ENCODE data around the gene CLDN22. TPM values are rescaled to one million over a fixed set of nuclear protein-coding genes. Genes with fewer than 3 reads are reported as not detected.

The CLDN22 gene
- total RNA-seq, 2 donors from 2014 or later, result not detected

DNA sequence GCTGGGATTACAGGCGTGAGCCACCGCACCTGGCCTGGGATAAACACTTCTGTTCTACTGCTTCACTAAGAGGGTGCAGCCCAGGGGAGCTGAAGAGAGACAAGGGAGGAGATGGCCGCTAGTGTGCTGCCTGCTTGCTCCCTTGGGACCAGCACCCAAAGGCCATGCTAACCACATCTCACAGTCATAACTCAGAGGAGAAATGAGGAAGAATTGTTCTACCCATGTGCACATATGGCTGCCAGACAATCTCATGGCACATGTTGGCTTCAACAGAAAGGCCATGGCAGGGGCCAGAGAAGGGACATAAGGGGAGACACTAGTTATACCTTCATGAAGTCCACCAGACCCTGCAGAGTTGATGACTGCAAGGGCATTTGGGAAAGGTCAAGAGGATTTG is 22.4 kb downstream of the CLDN22 start:
- TF ChIP-seq, protein P1, sequence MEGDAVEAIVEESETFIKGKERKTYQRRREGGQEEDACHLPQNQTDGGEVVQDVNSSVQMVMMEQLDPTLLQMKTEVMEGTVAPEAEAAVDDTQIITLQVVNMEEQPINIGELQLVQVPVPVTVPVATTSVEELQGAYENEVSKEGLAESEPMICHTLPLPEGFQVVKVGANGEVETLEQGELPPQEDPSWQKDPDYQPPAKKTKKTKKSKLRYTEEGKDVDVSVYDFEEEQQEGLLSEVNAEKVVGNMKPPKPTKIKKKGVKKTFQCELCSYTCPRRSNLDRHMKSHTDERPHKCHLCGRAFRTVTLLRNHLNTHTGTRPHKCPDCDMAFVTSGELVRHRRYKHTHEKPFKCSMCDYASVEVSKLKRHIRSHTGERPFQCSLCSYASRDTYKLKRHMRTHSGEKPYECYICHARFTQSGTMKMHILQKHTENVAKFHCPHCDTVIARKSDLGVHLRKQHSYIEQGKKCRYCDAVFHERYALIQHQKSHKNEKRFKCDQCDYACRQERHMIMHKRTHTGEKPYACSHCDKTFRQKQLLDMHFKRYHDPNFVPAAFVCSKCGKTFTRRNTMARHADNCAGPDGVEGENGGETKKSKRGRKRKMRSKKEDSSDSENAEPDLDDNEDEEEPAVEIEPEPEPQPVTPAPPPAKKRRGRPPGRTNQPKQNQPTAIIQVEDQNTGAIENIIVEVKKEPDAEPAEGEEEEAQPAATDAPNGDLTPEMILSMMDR (IDR thresholded peaks at IDR 0.05), result no peak
- intact Hi-C loops (cut with DNase I), result no loop called here
- no peak for DNase-seq

DNA sequence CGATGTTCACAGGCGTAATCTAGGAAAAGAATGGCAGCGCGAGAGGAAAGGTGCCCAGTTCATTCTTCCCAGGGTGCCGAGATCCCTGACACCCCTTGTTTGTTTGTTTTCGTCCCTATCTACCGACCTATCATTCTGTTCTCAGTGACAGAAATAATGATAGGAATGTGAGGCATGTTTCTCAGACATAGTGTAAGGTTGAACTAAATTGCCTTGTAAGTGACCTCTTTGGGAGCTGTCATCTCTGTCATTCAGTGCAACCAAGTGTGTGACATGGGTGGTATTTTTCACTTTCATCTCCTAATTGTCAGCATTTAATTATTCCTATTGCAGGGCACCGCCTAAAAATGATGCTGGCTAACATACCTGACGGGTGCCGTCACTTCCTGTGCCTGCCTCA is 24.4 kb downstream of the CLDN22 start:
- Histone ChIP-seq H3K27me3 (no peaks in the 10 kb centered on the region), H3K9ac (ENCODE audit: low read depth in 2 of 2, low read length in 2 of 2) (no peak overlapping the region), H3K4me1 (no peaks in the 10 kb centered on the region), H3K36me3 (no peaks in the 10 kb centered on the region), H3K9me3 (no peaks in the 10 kb centered on the region), H3K27ac (no peak overlapping the region), H3K4me3 (no peak overlapping the region)
- DNase-seq, result no peak
- TF ChIP-seq, protein P1 (IDR thresholded peaks at IDR 0.05), result no peak
- intact Hi-C loops (cut with DNase I), result no loop called here

More for the DNA sequence above, 22.4 kb downstream of the CLDN22 start:
- H3K27me3 ChIP-seq, result no peaks in the 10 kb centered on the region
- no peak overlapping the region for H3K9ac ChIP-seq (ENCODE audit: low read depth in 2 of 2, low read length in 2 of 2)
- no peaks in the 10 kb centered on the region for H3K4me1 ChIP-seq
- H3K4me3 ChIP-seq, result no peak overlapping the region
- no peak overlapping the region for H3K27ac ChIP-seq
- no peaks in the 10 kb centered on the region for H3K36me3 ChIP-seq
- no peaks in the 10 kb centered on the region for H3K9me3 ChIP-seq

DNA sequence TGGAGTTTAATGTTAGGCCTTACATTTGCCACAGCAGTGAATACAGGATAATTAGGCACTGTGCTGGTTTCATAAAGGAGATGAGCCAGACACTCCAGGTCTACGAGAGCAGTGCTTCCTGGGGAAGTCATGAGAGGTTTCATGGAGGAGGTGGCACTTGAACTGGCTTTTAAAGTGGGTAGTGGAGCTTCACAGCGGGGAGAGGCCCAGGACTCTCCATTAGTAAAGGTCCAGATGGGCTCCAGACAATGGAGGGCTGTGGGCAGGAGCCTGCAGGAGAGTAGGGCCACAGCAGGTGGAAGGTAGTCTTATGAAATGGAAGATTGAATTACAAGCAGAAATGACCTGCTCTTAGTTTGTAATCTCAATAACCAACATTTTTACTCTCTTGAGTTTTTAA is 29.0 kb downstream of the CLDN22 start:
- H3K9me3 ChIP-seq, result no peaks in the 10 kb centered on the region
- H3K4me1 ChIP-seq, result no peaks in the 10 kb centered on the region
- TF ChIP-seq, protein P1 (IDR thresholded peaks at IDR 0.05), result no peak
- no peaks in the 10 kb centered on the region for H3K36me3 ChIP-seq
- no peak overlapping the region for H3K9ac ChIP-seq (ENCODE audit: low read depth in 2 of 2, low read length in 2 of 2)
- no peak overlapping the region for H3K4me3 ChIP-seq
- H3K27ac ChIP-seq, result no peak overlapping the region
- H3K27me3 ChIP-seq, result no peaks in the 10 kb centered on the region
- no peak for DNase-seq
- intact Hi-C loops (cut with DNase I), result no loop called here

DNA sequence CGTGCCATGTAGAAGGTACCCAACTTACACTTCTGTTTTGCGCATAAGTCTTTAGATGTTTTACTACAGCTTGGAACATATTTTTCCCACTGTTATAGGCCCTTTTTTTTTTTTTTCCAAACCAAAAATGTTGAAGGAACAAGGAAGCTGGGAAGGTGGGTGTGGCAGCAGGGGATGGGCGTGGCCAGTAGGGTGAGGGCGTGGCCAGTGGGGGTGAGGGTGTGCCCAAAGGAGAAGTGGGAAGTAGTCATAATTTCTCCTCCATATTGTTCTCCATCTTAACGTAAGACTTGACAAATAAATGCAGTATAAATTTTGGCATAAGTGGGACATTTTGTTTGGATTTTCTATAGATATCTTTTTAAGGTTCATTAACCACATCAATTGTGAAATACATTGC is 30.4 kb downstream of the CLDN22 start:
- no peaks in the 10 kb centered on the region for H3K27me3 ChIP-seq
- H3K27ac ChIP-seq, result no peak overlapping the region
- DNase-seq, result no peak
- H3K4me3 ChIP-seq, result no peak overlapping the region
- no peak overlapping the region for H3K9ac ChIP-seq (ENCODE audit: low read depth in 2 of 2, low read length in 2 of 2)
- H3K4me1 ChIP-seq, result no peaks in the 10 kb centered on the region
- H3K36me3 ChIP-seq, result no peaks in the 10 kb centered on the region
- intact Hi-C loops (cut with DNase I), result no loop called here
- H3K9me3 ChIP-seq, result no peaks in the 10 kb centered on the region
- TF ChIP-seq, protein P1 (IDR thresholded peaks at IDR 0.05), result no peak

DNA sequence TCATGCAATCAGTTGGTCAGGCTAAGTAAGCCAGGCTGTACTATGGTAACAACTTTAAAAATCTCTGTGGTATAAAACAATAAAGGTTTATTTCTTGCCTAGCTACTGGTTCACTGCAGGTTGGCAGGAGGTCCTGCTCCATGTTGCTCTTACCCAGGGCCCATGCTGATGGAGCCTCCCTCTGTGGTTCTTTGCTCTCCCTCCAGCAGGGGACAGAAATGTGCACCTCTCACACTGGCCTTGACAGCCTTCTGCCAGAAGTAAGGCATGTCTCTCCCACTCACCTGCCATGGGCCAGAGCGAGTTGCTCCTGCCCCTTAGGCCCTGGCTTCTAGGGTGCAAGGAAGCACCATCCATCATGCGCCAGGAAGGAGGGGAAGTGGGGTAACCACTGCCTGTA is 31.1 kb downstream of the CLDN22 start:
- H3K9ac ChIP-seq (ENCODE audit: low read depth in 2 of 2, low read length in 2 of 2), result no peak overlapping the region
- no peak overlapping the region for H3K4me3 ChIP-seq
- TF ChIP-seq, protein P1 (IDR thresholded peaks at IDR 0.05), result no peak
- no peaks in the 10 kb centered on the region for H3K4me1 ChIP-seq
- intact Hi-C loops (cut with DNase I), result no loop called here
- no peaks in the 10 kb centered on the region for H3K9me3 ChIP-seq
- no peak overlapping the region for H3K27ac ChIP-seq
- H3K36me3 ChIP-seq, result no peaks in the 10 kb centered on the region
- H3K27me3 ChIP-seq, result no peaks in the 10 kb centered on the region
- DNase-seq, result no peak

DNA sequence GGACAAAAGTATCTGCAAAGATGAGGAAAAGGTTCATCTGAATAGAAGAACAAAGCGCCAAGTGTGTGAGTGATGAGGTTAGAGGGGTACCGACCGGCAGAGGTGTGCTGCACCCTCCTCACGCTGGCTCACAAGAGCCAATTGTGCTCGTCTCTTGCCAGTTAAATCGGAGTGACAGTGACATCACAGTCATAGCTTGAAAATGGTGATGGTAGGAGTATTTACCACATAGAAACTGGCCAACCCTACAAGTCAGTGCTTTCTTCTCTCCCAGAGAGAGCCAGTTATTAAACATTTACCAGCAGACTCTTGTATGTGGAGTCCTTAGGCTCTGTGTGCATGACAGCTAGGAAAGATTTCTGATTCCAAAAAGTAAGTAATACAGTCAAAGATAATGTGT is 32.4 kb downstream of the CLDN22 start:
- Histone ChIP-seq H3K9ac (ENCODE audit: low read depth in 2 of 2, low read length in 2 of 2) (no peak overlapping the region), H3K4me1 (no peaks in the 10 kb centered on the region), H3K9me3 (no peaks in the 10 kb centered on the region), H3K27ac (no peak overlapping the region), H3K4me3 (no peak overlapping the region), H3K27me3 (no peaks in the 10 kb centered on the region), H3K36me3 (no peaks in the 10 kb centered on the region)
- no peak for DNase-seq
- TF ChIP-seq, protein P1 (IDR thresholded peaks at IDR 0.05), result no peak
- intact Hi-C loops (cut with DNase I), result no loop called here

Data from colonic mucosa (tissue), 4 donors.